Measurements from ENCODE around the gene ADGRL3. TPM values are rescaled to one million over a fixed set of nuclear protein-coding genes. Genes with fewer than 3 reads are reported as not detected.

Gene ADGRL3
- total RNA-seq, 1 donor from 2014 or later, result 18.7 TPM

DNA sequence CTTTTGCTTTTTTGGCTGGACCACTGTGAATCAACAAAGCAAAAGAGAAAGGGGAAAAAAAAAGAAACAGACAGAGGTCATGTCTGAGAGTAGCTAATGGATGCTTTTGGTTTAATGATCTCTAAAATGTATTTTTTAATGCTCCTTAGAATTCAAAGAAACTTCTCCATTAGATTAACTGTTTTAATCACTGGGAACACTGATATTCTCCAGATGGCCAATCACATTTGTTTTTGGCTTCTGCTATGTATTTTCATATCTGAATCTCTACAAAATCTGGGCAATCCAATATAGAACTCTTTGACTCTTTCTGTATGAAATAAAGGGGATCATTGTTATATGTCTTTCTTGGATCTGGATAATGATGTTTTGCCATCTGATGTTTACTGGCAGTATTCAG lies 278.2 kb downstream of the ADGRL3 start:
- TF ChIP-seq, protein P1, sequence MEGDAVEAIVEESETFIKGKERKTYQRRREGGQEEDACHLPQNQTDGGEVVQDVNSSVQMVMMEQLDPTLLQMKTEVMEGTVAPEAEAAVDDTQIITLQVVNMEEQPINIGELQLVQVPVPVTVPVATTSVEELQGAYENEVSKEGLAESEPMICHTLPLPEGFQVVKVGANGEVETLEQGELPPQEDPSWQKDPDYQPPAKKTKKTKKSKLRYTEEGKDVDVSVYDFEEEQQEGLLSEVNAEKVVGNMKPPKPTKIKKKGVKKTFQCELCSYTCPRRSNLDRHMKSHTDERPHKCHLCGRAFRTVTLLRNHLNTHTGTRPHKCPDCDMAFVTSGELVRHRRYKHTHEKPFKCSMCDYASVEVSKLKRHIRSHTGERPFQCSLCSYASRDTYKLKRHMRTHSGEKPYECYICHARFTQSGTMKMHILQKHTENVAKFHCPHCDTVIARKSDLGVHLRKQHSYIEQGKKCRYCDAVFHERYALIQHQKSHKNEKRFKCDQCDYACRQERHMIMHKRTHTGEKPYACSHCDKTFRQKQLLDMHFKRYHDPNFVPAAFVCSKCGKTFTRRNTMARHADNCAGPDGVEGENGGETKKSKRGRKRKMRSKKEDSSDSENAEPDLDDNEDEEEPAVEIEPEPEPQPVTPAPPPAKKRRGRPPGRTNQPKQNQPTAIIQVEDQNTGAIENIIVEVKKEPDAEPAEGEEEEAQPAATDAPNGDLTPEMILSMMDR (IDR thresholded peaks at IDR 0.05), result no peak
- no peak for DNase-seq (ENCODE audit: extremely low spot score, unreplicated experiment)
- no peak overlapping the region for H3K27ac Mint-ChIP-seq (ENCODE audit: unreplicated experiment)
- H3K36me3 Mint-ChIP-seq (ENCODE audit: unreplicated experiment), result no peaks in the 10 kb centered on the region
- peaks cover 2% of the 10 kb centered on the region for H3K4me1 Mint-ChIP-seq (ENCODE audit: unreplicated experiment)
- no peaks in the 10 kb centered on the region for H3K27me3 Mint-ChIP-seq (ENCODE audit: unreplicated experiment)
- H3K4me3 Mint-ChIP-seq (ENCODE audit: unreplicated experiment), result no peak overlapping the region
- no peaks in the 10 kb centered on the region for H3K9me3 Mint-ChIP-seq (ENCODE audit: unreplicated experiment)

DNA sequence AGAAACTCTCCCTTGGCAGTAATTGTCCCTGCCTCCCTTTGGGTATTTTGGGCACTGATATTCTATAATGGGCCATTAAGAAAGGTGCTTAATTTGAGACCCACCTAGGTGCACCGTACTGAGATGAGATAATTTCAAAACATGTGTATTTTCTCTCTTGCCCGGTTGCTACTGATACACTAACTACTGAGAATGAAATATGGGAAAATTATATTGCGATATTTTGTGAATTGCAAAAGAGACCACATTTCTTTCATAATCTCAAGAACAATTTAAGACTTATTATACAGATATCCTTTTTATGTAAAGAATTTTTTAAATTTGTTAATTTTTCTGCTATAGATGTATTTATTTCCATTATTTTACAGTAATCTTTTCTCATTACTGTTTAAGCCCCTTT lies 284.9 kb downstream of the ADGRL3 start:
- H3K4me3 Mint-ChIP-seq (ENCODE audit: unreplicated experiment), result no peak overlapping the region
- no peak for DNase-seq (ENCODE audit: extremely low spot score, unreplicated experiment)
- no peak overlapping the region for H3K27ac Mint-ChIP-seq (ENCODE audit: unreplicated experiment)
- no peaks in the 10 kb centered on the region for H3K9me3 Mint-ChIP-seq (ENCODE audit: unreplicated experiment)
- TF ChIP-seq, protein P1 (IDR thresholded peaks at IDR 0.05), result no peak
- H3K4me1 Mint-ChIP-seq (ENCODE audit: unreplicated experiment), result peaks cover under 1% of the 10 kb centered on the region
- H3K36me3 Mint-ChIP-seq (ENCODE audit: unreplicated experiment), result no peaks in the 10 kb centered on the region
- no peaks in the 10 kb centered on the region for H3K27me3 Mint-ChIP-seq (ENCODE audit: unreplicated experiment)

DNA sequence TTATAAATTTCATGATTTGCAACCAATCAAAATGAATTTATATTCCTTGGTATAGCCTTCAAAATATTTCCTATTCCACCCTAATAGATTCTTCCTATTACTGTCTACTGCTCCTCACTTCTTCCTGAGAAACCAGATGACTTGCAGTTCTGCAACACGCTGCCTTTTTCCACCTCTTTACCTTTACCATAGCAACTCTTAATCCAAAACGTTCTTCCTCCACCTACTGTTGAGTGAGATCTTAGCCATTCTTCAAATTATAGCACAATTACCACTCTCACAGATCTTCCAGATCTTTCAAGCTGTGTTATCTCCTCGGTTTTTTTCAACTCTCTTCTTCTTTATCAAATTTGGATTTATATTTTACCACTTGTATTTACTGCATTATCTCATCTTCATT lies 289.8 kb downstream of the ADGRL3 start:
- Mint-ChIP-seq H3K9me3 (ENCODE audit: unreplicated experiment) (no peaks in the 10 kb centered on the region), H3K27ac (ENCODE audit: unreplicated experiment) (no peak overlapping the region), H3K4me1 (ENCODE audit: unreplicated experiment) (peaks cover 3% of the 10 kb centered on the region), H3K4me3 (ENCODE audit: unreplicated experiment) (no peak overlapping the region), H3K36me3 (ENCODE audit: unreplicated experiment) (no peaks in the 10 kb centered on the region), H3K27me3 (ENCODE audit: unreplicated experiment) (no peaks in the 10 kb centered on the region)
- no peak for DNase-seq (ENCODE audit: extremely low spot score, unreplicated experiment)
- TF ChIP-seq, protein P1 (IDR thresholded peaks at IDR 0.05), result no peak

DNA sequence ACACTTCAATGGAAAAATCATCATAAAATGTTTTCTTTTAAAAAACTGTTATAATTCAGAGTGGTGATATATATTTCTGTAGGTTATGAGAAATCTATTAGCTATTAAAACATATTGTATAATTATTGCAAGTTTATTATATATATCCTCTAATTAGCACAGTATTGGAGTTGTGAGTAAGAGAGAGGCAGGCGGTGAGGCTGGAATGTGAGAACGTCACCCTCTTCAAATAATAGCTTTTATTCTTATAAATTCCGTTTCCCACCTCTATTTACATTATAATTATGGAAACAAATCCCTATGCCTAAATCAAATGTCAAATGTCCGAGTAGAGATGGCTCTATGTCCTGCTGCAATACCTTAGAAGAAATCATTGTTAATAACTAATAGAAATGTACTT lies 292.9 kb downstream of the ADGRL3 start:
- no peaks in the 10 kb centered on the region for H3K9me3 Mint-ChIP-seq (ENCODE audit: unreplicated experiment)
- no peaks in the 10 kb centered on the region for H3K27me3 Mint-ChIP-seq (ENCODE audit: unreplicated experiment)
- H3K36me3 Mint-ChIP-seq (ENCODE audit: unreplicated experiment), result no peaks in the 10 kb centered on the region
- no peak for DNase-seq (ENCODE audit: extremely low spot score, unreplicated experiment)
- peaks cover 3% of the 10 kb centered on the region for H3K4me1 Mint-ChIP-seq (ENCODE audit: unreplicated experiment)
- no peak overlapping the region for H3K27ac Mint-ChIP-seq (ENCODE audit: unreplicated experiment)
- TF ChIP-seq, protein P1 (IDR thresholded peaks at IDR 0.05), result no peak
- H3K4me3 Mint-ChIP-seq (ENCODE audit: unreplicated experiment), result no peak overlapping the region

DNA sequence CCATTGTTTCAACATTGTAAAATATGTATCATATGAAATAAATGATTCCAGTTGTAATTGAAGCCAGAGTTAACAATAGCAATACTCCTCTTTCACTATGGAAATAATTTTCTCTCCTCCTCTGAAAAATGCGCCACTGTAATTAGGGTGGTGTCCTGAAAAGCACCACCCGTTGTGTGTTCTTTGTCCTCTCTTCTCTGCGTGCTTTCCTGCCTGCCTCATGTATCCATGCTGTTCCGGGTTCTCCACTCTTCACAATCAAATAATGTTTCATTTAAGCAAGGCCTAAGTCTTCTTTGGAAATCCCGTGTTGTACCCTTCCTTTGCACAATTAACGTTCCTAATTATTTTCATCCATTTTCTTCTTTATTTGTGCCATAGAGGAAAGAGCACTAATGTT lies 293.3 kb downstream of the ADGRL3 start:
- H3K27ac Mint-ChIP-seq (ENCODE audit: unreplicated experiment), result no peak overlapping the region
- H3K27me3 Mint-ChIP-seq (ENCODE audit: unreplicated experiment), result no peaks in the 10 kb centered on the region
- TF ChIP-seq, protein P1 (IDR thresholded peaks at IDR 0.05), result no peak
- H3K4me3 Mint-ChIP-seq (ENCODE audit: unreplicated experiment), result no peak overlapping the region
- no peaks in the 10 kb centered on the region for H3K36me3 Mint-ChIP-seq (ENCODE audit: unreplicated experiment)
- H3K9me3 Mint-ChIP-seq (ENCODE audit: unreplicated experiment), result no peaks in the 10 kb centered on the region
- H3K4me1 Mint-ChIP-seq (ENCODE audit: unreplicated experiment), result peaks cover 3% of the 10 kb centered on the region
- no peak for DNase-seq (ENCODE audit: extremely low spot score, unreplicated experiment)

Data from osteocyte (in vitro differentiated cells).